Mucosa of rectum (tissue), 2 donors: ENCODE measurements around the gene SLC1A4.
"Not testable (repeated sequence)": the region's sequence is repeated elsewhere in the genome, so short reads cannot be mapped to it uniquely, and the experiment has no call there.

Experiments used
- H3K27ac ChIP-seq, 2 donors: one replicate each; pipeline ENCODE4 v1.7.0; 2013; ENCODE audit warnings: inconsistent platforms in 2 of 2, low read depth in 2 of 2, low read length in 2 of 2
- H3K27me3 ChIP-seq, 2 donors: one replicate each; pipeline ENCODE4 v1.7.0; 2013; ENCODE audit warnings: low read length in 2 of 2; ENCODE audit not compliant: control insufficient read depth in 2 of 2, insufficient read depth in 2 of 2
- H3K36me3 ChIP-seq, 2 donors: one replicate each; pipeline ENCODE4 v1.7.0; 2013; ENCODE audit warnings: low read length in 2 of 2; ENCODE audit not compliant: control insufficient read depth in 2 of 2, insufficient read depth in 2 of 2
- H3K4me1 ChIP-seq, 2 donors: one replicate each; pipeline ENCODE4 v1.7.0; 2013; ENCODE audit warnings: low read length in 2 of 2, mild to moderate bottlenecking in 1 of 2; ENCODE audit not compliant: control insufficient read depth in 2 of 2, insufficient read depth in 2 of 2
- H3K4me3 ChIP-seq, 2 donors: one replicate each; pipeline ENCODE4 v1.7.0; 2013; ENCODE audit warnings: low read length in 2 of 2
- H3K9ac ChIP-seq, 2 donors: one replicate each; pipeline ENCODE4 v1.7.0; 2013; ENCODE audit warnings: low read length in 2 of 2, low read depth in 1 of 2, mild to moderate bottlenecking in 1 of 2
- H3K9me3 ChIP-seq, 2 donors: one replicate each; pipeline ENCODE4 v1.7.0; 2013; ENCODE audit warnings: low read length in 2 of 2; ENCODE audit not compliant: control insufficient read depth in 2 of 2
- donor health status: healthy.
- donor health status: Normal muscosa, but diverticular disease.

Gene SLC1A4

DNA sequence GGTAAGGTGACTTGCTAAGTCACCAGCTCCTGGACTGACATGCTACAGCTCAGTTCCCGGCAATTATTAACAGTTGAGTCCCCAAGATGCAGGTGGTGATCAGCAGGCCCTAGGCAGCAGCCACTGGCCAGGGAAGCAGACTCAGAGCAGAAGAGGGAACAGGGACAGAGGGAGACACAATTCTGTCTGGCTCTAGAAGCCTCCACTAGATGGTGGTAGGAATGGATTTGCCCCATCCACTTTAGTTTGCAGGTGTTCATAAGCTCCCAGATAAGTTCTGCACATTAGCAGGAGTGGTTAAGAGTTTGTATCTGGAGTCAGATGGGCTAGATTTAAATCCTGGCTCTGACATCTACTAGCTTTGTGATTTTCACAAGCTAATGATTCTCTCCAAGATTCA, 25.5 kb upstream of the SLC1A4 start:
- Histone ChIP-seq H3K4me1 (peaks cover 11 to 26% of the 10 kb centered on the region in 2 donors), H3K27ac (no peak overlapping the region), H3K36me3 (no peaks in the 10 kb centered on the region), H3K4me3 (no peak overlapping the region), H3K9me3 (no peaks in the 10 kb centered on the region), H3K9ac (no peak overlapping the region), H3K27me3 (no peaks in the 10 kb centered on the region)

- Histone ChIP-seq H3K9me3 (no peaks in the 10 kb centered on the region), H3K27me3 (no peaks in the 10 kb centered on the region), H3K4me1 (peaks cover 11 to 26% of the 10 kb centered on the region in 2 donors)
Observed at GRCh38 chr2:64966017-64966416, 23.2 kb upstream of the SLC1A4 start.

GRCh38 chr2:64966839-64967238, 22.4 kb upstream of the SLC1A4 start:
- Histone ChIP-seq H3K27ac (no peak overlapping the region), H3K9me3 (no peaks in the 10 kb centered on the region), H3K36me3 (no peaks in the 10 kb centered on the region), H3K4me3 (no peak overlapping the region), H3K4me1 (peaks cover 11 to 26% of the 10 kb centered on the region in 2 donors), H3K9ac (no peak overlapping the region), H3K27me3 (no peaks in the 10 kb centered on the region)

More at GRCh38 chr2:64966017-64966416, 23.2 kb upstream of the SLC1A4 start:
- Histone ChIP-seq H3K36me3 (no peaks in the 10 kb centered on the region), H3K4me3 (peak overlapping the region in 1 of 2 donors; percentile 14), H3K9ac (no peak overlapping the region), H3K27ac (peak overlapping the region in 1 of 2 donors; percentile 39)

GRCh38 chr2:64967601-64968000, 21.6 kb upstream of the SLC1A4 start:
- H3K9me3 ChIP-seq: no peaks in the 10 kb centered on the region
- peaks cover 11 to 26% of the 10 kb centered on the region in 2 donors for H3K4me1 ChIP-seq
- H3K36me3 ChIP-seq: no peaks in the 10 kb centered on the region

GRCh38 chr2:64969086-64969485, 20.1 kb upstream of the SLC1A4 start:
- not testable (repeated sequence) for H3K9ac ChIP-seq, H3K27me3 ChIP-seq, H3K27ac ChIP-seq, H3K9me3 ChIP-seq, H3K36me3 ChIP-seq, H3K4me3 ChIP-seq
- H3K4me1 ChIP-seq: peaks cover 11 to 16% of the 10 kb centered on the region in 2 donors

More at GRCh38 chr2:64967601-64968000, 21.6 kb upstream of the SLC1A4 start:
- Histone ChIP-seq H3K27me3 (no peaks in the 10 kb centered on the region), H3K4me3 (no peak overlapping the region), H3K9ac (no peak overlapping the region), H3K27ac (no peak overlapping the region)

GRCh38 chr2:64970495-64970894, 18.7 kb upstream of the SLC1A4 start:
- Histone ChIP-seq H3K9me3 (no peaks in the 10 kb centered on the region), H3K4me1 (peaks cover 10 to 14% of the 10 kb centered on the region in 2 donors), H3K4me3 (no peak overlapping the region), H3K27me3 (no peaks in the 10 kb centered on the region), H3K27ac (no peak overlapping the region), H3K36me3 (no peaks in the 10 kb centered on the region), H3K9ac (no peak overlapping the region)

- H3K4me3 ChIP-seq: no peak overlapping the region
- H3K27me3 ChIP-seq: no peaks in the 10 kb centered on the region
- H3K36me3 ChIP-seq: no peaks in the 10 kb centered on the region
- H3K27ac ChIP-seq: no peak overlapping the region
- H3K9ac ChIP-seq: no peak overlapping the region
- peaks cover 0 to 2% of the 10 kb centered on the region in 2 donors for H3K4me1 ChIP-seq
- no peaks in the 10 kb centered on the region for H3K9me3 ChIP-seq
Observed at GRCh38 chr2:64972426-64972825, 16.8 kb upstream of the SLC1A4 start.

GRCh38 chr2:64972876-64973275, 16.3 kb upstream of the SLC1A4 start:
- Histone ChIP-seq H3K36me3 (no peaks in the 10 kb centered on the region), H3K4me3 (no peak overlapping the region), H3K4me1 (no peaks in the 10 kb centered on the region), H3K27me3 (no peaks in the 10 kb centered on the region), H3K27ac (no peak overlapping the region), H3K9me3 (no peaks in the 10 kb centered on the region), H3K9ac (no peak overlapping the region)

GRCh38 chr2:64975232-64975821, 13.9 kb upstream of the SLC1A4 start:
- Histone ChIP-seq H3K9me3 (no peaks in the 10 kb centered on the region), H3K4me3 (no peak overlapping the region), H3K4me1 (no peaks in the 10 kb centered on the region), H3K27me3 (no peaks in the 10 kb centered on the region), H3K36me3 (no peaks in the 10 kb centered on the region), H3K27ac (no peak overlapping the region), H3K9ac (no peak overlapping the region)

DNA sequence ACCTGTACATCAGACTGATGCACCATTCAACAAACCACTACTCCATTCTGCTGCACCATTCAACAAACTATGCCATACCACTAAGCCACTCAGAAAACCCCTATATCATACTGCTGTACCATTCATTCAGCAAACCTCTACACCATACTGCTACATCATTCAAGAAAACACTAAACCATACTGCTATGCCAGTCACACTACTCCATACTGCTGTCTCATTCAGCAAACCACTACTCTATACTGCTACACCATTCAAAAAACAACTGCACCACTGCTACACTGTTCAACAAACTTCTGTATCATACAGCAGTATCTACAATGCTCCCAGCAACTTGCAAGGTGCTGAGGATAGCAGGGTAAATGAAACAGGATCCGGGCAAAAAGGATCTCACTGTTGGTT, 12.9 kb upstream of the SLC1A4 start:
- Histone ChIP-seq H3K27ac (no peak overlapping the region), H3K9me3 (no peaks in the 10 kb centered on the region), H3K4me1 (no peaks in the 10 kb centered on the region), H3K27me3 (no peaks in the 10 kb centered on the region), H3K9ac (no peak overlapping the region), H3K36me3 (no peaks in the 10 kb centered on the region), H3K4me3 (no peak overlapping the region)
